ENCODE measurements around the gene NEDD4L. TPM values are rescaled to one million over a fixed set of nuclear protein-coding genes. Genes with fewer than 3 reads are reported as not detected.

NEDD4L gene
- total and polyA plus RNA-seq, 2 experiments from 2014 or later = 36.2 to 72.3 TPM

- TF ChIP-seq ZNF462 (CRISPR knock-in tag; IDR thresholded peaks at IDR 0.05) (no peak), REST (IDR thresholded peaks at IDR 0.05; ENCODE audit: unreplicated experiment) (no peak), ZNF331 (CRISPR knock-in tag; IDR thresholded peaks at IDR 0.05; ENCODE audit: low read depth) (no peak)
Measured at GRCh38 chr18:58263055-58263957, 219.3 kb downstream of the NEDD4L start (continued).

- Mint-ChIP-seq H3K27ac (no peak overlapping the region), H3K27me3 (ENCODE audit: insufficient read depth, low read depth, poor library complexity) (no peaks in the 10 kb centered on the region), H3K9me3 (no peaks in the 10 kb centered on the region), H3K36me3 (ENCODE audit: low read depth) (no peaks in the 10 kb centered on the region), H3K4me3 (no peak overlapping the region), H3K4me1 (peaks cover 45% of the 10 kb centered on the region)
- no peaks in the 10 kb centered on the region for H4K20me1 ChIP-seq (replicated peaks; ENCODE audit: insufficient read depth)
- no peaks in the 10 kb centered on the region for H3K27me3 ChIP-seq (ENCODE audit: insufficient read depth)
- H3F3A ChIP-seq (replicated peaks; ENCODE audit: low read depth) = no peaks in the 10 kb centered on the region
- no peak overlapping the region for H3K27ac ChIP-seq (ENCODE audit: low read depth)
- H2AFZ ChIP-seq = no peak overlapping the region
- H3K4me2 ChIP-seq = no peak overlapping the region
- peaks cover 22% of the 10 kb centered on the region for H3K4me1 ChIP-seq (ENCODE audit: insufficient read depth)
- no peaks in the 10 kb centered on the region for H3K9me2 ChIP-seq (ENCODE audit: insufficient read depth)
- H3K4me3 ChIP-seq = no peak overlapping the region
- ATAC-seq (no peak), DNase-seq (ENCODE audit: low spot score) (no peak)
- no peaks in the 10 kb centered on the region for H3K36me3 ChIP-seq (ENCODE audit: insufficient read depth)
- peaks cover 69% of the 10 kb centered on the region for H3K79me2 ChIP-seq (replicated peaks; ENCODE audit: insufficient read depth)
- no peak for TF ChIP-seq CTCF (conservative IDR thresholded peaks at IDR 0.05; ENCODE audit: low read depth in 2 of 2)
- no peak for TF ChIP-seq EZH2phosphoT487 (IDR thresholded peaks at IDR 0.05; ENCODE audit: unreplicated experiment)
- TF ChIP-seq NANOG (IDR thresholded peaks at IDR 0.05; ENCODE audit: borderline replicate concordance) = no peak
- TF ChIP-seq ETS1 (IDR thresholded peaks at IDR 0.05) = no peak
- no peak for TF ChIP-seq STAT1 (IDR thresholded peaks at IDR 0.05; ENCODE audit: unreplicated experiment)
Measured at GRCh38 chr18:58264075-58264474, 220.0 kb downstream of the NEDD4L start.
